Measurements from ENCODE around the gene BTF3. TPM values are rescaled to one million over a fixed set of nuclear protein-coding genes. Genes with fewer than 3 reads are reported as not detected.

BTF3 gene
- total and polyA plus RNA-seq, 2 donors (not counting 3 experiments of a cell fraction or from before 2014, with no cell fraction given): 325 to 637 TPM

DNA sequence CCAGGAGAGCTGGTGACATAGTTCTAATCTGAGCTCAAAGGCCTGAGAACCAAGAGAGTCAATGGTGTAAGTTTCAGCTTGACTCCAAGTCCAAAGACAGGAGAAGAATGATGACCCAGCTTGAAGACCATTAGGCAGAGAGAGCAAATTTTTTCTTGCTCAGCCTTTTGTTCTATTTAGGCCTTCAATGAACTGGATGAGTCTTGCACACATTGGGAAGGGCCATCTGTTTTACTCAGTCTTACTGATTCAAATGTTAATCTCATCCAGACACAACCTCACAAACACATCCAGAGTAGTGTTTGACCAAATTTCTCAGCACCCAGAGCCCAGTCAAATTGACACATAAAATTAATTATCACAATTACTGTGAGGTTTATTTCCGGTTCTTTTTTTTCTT lies 7.1 kb upstream of the BTF3 start:
- Histone ChIP-seq H3K4me2 (ENCODE audit: insufficient read depth, low read length) (no peak overlapping the region), H3K4me3 (replicated peaks in 1 of 3; ENCODE audit: insufficient read depth in 1 of 3, low read depth in 1 of 3, low read length in 3 of 3) (no peak overlapping the region), H3K4me1 (ENCODE audit: control insufficient read depth, extremely low read depth, insufficient read depth, low read length) (peaks cover 5% of the 10 kb centered on the region), H4K20me1 (replicated peaks; ENCODE audit: control insufficient read depth, extremely low read depth, insufficient read depth, low read length) (no peaks in the 10 kb centered on the region), H3K27ac (ENCODE audit: insufficient read depth, low read depth, low read length) (no peak overlapping the region), H3K27me3 (ENCODE audit: control insufficient read depth in 2 of 2, insufficient read depth in 2 of 2, low read length in 2 of 2) (peaks cover 37 to 49% of the 10 kb centered on the region in 2 experiments), H3K79me2 (ENCODE audit: control insufficient read depth, insufficient read depth, low read length) (no peaks in the 10 kb centered on the region), H3K9ac (replicated peaks; ENCODE audit: extremely low read depth, insufficient read depth, low read length) (no peak overlapping the region), H3K36me3 (ENCODE audit: control insufficient read depth in 2 of 2, extremely low read depth in 1 of 2, insufficient read depth in 2 of 2, low read length in 2 of 2) (no peaks in the 10 kb centered on the region), H3K9me1 (replicated peaks; ENCODE audit: control insufficient read depth, extremely low read depth, insufficient read depth, low read length) (no peaks in the 10 kb centered on the region), H2AFZ (ENCODE audit: low read depth, low read length) (no peak overlapping the region), H3K9me3 (replicated peaks; ENCODE audit: control insufficient read depth, insufficient read depth, low read length) (no peaks in the 10 kb centered on the region)
- POLR2A ChIA-PET: no interaction called here
- DNase-seq (ENCODE audit: low read depth, low spot score): no peak
- no TSS peak for BruUV-seq (replicated peaks)
- dilution Hi-C loops (cut with MboI; ENCODE audit: extremely low pct_ligation_motif_present, low sequenced_read_pairs): no loop called here
- CTCF ChIA-PET: no interaction called here
- FAIRE-seq: no peak
- no peak for TF ChIP-seq EZH2 (IDR thresholded peaks at IDR 0.05; ENCODE audit: borderline replicate concordance, low read depth, low read length, severe bottlenecking)
- TF ChIP-seq POLR2A (IDR thresholded peaks at IDR 0.05; ENCODE audit: low read depth, low read length): no peak
- TF ChIP-seq, protein P1, sequence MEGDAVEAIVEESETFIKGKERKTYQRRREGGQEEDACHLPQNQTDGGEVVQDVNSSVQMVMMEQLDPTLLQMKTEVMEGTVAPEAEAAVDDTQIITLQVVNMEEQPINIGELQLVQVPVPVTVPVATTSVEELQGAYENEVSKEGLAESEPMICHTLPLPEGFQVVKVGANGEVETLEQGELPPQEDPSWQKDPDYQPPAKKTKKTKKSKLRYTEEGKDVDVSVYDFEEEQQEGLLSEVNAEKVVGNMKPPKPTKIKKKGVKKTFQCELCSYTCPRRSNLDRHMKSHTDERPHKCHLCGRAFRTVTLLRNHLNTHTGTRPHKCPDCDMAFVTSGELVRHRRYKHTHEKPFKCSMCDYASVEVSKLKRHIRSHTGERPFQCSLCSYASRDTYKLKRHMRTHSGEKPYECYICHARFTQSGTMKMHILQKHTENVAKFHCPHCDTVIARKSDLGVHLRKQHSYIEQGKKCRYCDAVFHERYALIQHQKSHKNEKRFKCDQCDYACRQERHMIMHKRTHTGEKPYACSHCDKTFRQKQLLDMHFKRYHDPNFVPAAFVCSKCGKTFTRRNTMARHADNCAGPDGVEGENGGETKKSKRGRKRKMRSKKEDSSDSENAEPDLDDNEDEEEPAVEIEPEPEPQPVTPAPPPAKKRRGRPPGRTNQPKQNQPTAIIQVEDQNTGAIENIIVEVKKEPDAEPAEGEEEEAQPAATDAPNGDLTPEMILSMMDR (IDR thresholded peaks at IDR 0.05; ENCODE audit: extremely low read depth in 1 of 2, insufficient read depth in 1 of 2, low read depth in 1 of 2, low read length in 2 of 2): no peak
- no peak for TF ChIP-seq POLR2AphosphoS5 (IDR thresholded peaks at IDR 0.05; ENCODE audit: insufficient read depth, low read depth, low read length)
- no peak for TF ChIP-seq JUN (IDR thresholded peaks at IDR 0.05; ENCODE audit: borderline replicate concordance, insufficient read depth, insufficient read length, low read depth)
- TF ChIP-seq MYC (IDR thresholded peaks at IDR 0.05; ENCODE audit: low read depth, low read length): no peak
- no peak for TF ChIP-seq GATA2 (IDR thresholded peaks at IDR 0.05; ENCODE audit: insufficient read depth, insufficient read length, low read depth, low read length)
- TF ChIP-seq FOS (IDR thresholded peaks at IDR 0.05; ENCODE audit: borderline replicate concordance, insufficient read depth, low read length): no peak
- TF ChIP-seq, protein P2, sequence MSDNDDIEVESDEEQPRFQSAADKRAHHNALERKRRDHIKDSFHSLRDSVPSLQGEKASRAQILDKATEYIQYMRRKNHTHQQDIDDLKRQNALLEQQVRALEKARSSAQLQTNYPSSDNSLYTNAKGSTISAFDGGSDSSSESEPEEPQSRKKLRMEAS (IDR thresholded peaks at IDR 0.05; ENCODE audit: insufficient read depth, insufficient read length): no peak
- intact Hi-C loops (cut with micrococcal nuclease): no loop called here

Data from endothelial cell of umbilical vein (primary cell).